Endothelial cell of umbilical vein (primary cell): ENCODE data around the gene COA7. TPM values are rescaled to one million over a fixed set of nuclear protein-coding genes. Genes with fewer than 3 reads are reported as not detected.

Source experiments
- BruUV-seq: library from RNA; stranded (reverse); fragments of 400-500 nt; replicated peaks from 2 replicates; lab custom pipeline; 2021; lab: Mats Ljungman, UMichigan
- CTCF ChIA-PET: fragments of 300-600, 350-600 bp; sonication (Branson Sonifier 250); formaldehyde crosslinking; loops from one replicate; lab custom pipeline; 2021; ENCODE audit warnings: antibody characterized with exemption, inconsistent platforms; lab: Charles Lee
- POLR2A ChIA-PET: fragments of 300-600, 350-600 bp; sonication (Branson Sonifier 250); formaldehyde crosslinking; loops from one replicate; lab custom pipeline; 2021; ENCODE audit warnings: antibody characterized with exemption, inconsistent platforms; lab: Charles Lee
- DNase-seq: peaks from one replicate; pipeline ENCODE4 v3.0.0-alpha.2; 2011; ENCODE audit warnings: low read depth, low spot score
- FAIRE-seq: peaks from 2 replicates; lab custom pipeline; 2011; peaks lifted over from hg19 to GRCh38; lab: Jason Lieb, UNC
- H2AFZ ChIP-seq: 2 replicates; pipeline ENCODE4 v1.6.0; 2012; ENCODE audit warnings: low read depth, low read length, control low read depth, inconsistent platforms
- H3K27ac ChIP-seq: 2 replicates; pipeline ENCODE4 v1.5.1; 2011; ENCODE audit warnings: low read depth, mild to moderate bottlenecking, control low read depth, low read length, moderate library complexity; ENCODE audit not compliant: insufficient read depth
- H3K27me3 ChIP-seq, 2 experiments: 2 replicates each; pipeline versions ENCODE4 v1.6.0 to v1.6.1; 2011; ENCODE audit warnings: low read length in 2 of 2, mixed read lengths in 1 of 2; ENCODE audit not compliant: control insufficient read depth in 2 of 2, insufficient read depth in 2 of 2
- H3K36me3 ChIP-seq, 2 experiments: 2 replicates in 1 of 2; 3 replicates in 1 of 2; pipeline ENCODE4 v1.5.1; 2011; ENCODE audit warnings: low read length in 2 of 2, mild to moderate bottlenecking in 1 of 2, moderate library complexity in 1 of 2; ENCODE audit not compliant: control insufficient read depth in 2 of 2, insufficient read depth in 2 of 2; ENCODE audit errors: extremely low read depth in 1 of 2
- H3K4me1 ChIP-seq: 3 replicates; pipeline ENCODE4 v1.5.1; 2011; ENCODE audit warnings: mild to moderate bottlenecking, low read length; ENCODE audit not compliant: control insufficient read depth, insufficient read depth; ENCODE audit errors: extremely low read depth
- H3K4me2 ChIP-seq: 2 replicates; pipeline ENCODE4 v1.6.1; 2011; ENCODE audit warnings: low read length, control low read depth, mixed read lengths; ENCODE audit not compliant: insufficient read depth
- H3K4me3 ChIP-seq, 3 experiments: fragments of 200-600 bp in 1 of 3; sonication (generic), shearing (Covaris generic) in 1 of 3; replicated peaks in 1 of 3; 2 replicates each; pipeline ENCODE4 v1.5.1; 2011 to 2016; ENCODE audit warnings: control low read depth in 3 of 3, low read length in 3 of 3, mild to moderate bottlenecking in 2 of 3, inconsistent platforms in 1 of 3, low read depth in 1 of 3, moderate library complexity in 1 of 3; ENCODE audit not compliant: insufficient read depth in 1 of 3
- H3K79me2 ChIP-seq: 2 replicates; pipeline ENCODE4 v1.6.0; 2012; ENCODE audit warnings: low read length, inconsistent platforms; ENCODE audit not compliant: control insufficient read depth, insufficient read depth
- H3K9ac ChIP-seq: replicated peaks from 2 replicates; pipeline ENCODE3; 2011; ENCODE audit warnings: low read length, control low read depth; ENCODE audit not compliant: insufficient read depth; ENCODE audit errors: extremely low read depth
- H3K9me1 ChIP-seq: replicated peaks from 3 replicates; pipeline ENCODE4 v1.6.0; 2011; ENCODE audit warnings: mild to moderate bottlenecking, low read length; ENCODE audit not compliant: control insufficient read depth, insufficient read depth; ENCODE audit errors: extremely low read depth
- H3K9me3 ChIP-seq: replicated peaks from 2 replicates; pipeline ENCODE4 v1.5.1; 2012; ENCODE audit warnings: low read length, inconsistent platforms; ENCODE audit not compliant: control insufficient read depth, insufficient read depth
- H4K20me1 ChIP-seq: replicated peaks from 2 replicates; pipeline ENCODE3; 2011; ENCODE audit warnings: mild to moderate bottlenecking, low read length; ENCODE audit not compliant: control insufficient read depth, insufficient read depth; ENCODE audit errors: extremely low read depth
- EZH2 ChIP-seq: IDR thresholded peaks from 2 replicates; pipeline ENCODE4 v1.6.1; 2012; ENCODE audit warnings: borderline replicate concordance, low read depth, mild to moderate bottlenecking, moderate library complexity, low read length, inconsistent platforms; ENCODE audit not compliant: severe bottlenecking
- FOS ChIP-seq: IDR thresholded peaks from 2 replicates; pipeline ENCODE4 v1.6.1; 2011; ENCODE audit warnings: mild to moderate bottlenecking, low read length, moderate library complexity, borderline replicate concordance; ENCODE audit not compliant: insufficient read depth
- GATA2 ChIP-seq: IDR thresholded peaks from 2 replicates; pipeline ENCODE4 v1.7.0; 2011; ENCODE audit warnings: low read depth, mild to moderate bottlenecking, moderate library complexity, mixed read lengths, low read length; ENCODE audit not compliant: insufficient read length, insufficient read depth
- JUN ChIP-seq: IDR thresholded peaks from 2 replicates; pipeline ENCODE4 v1.6.1; 2011; ENCODE audit warnings: borderline replicate concordance, low read depth; ENCODE audit not compliant: insufficient read length, insufficient read depth
- MYC ChIP-seq: IDR thresholded peaks from one replicate; pipeline ENCODE4 v1.6.1; 2011; ENCODE audit warnings: mild to moderate bottlenecking, low read depth, low read length
- POLR2A ChIP-seq: IDR thresholded peaks from 2 replicates; pipeline ENCODE4 v1.6.1; 2012; ENCODE audit warnings: low read depth, mild to moderate bottlenecking, control low read depth, low read length
- POLR2AphosphoS5 ChIP-seq: IDR thresholded peaks from 2 replicates; pipeline ENCODE4 v1.6.1; 2012; ENCODE audit warnings: low read depth, mild to moderate bottlenecking, control low read depth, low read length, moderate library complexity; ENCODE audit not compliant: insufficient read depth
- dilution Hi-C: fragments of 300-500 bp; cut with MboI; formaldehyde crosslinking; loops from one replicate; pipeline ENCODE4 v1.15.0; 2019; ENCODE audit warnings: low sequenced_read_pairs; ENCODE audit not compliant: extremely low pct_ligation_motif_present
- intact Hi-C: fragments of 100-400 bp; cut with micrococcal nuclease; formaldehyde crosslinking; loops from one replicate; pipeline ENCODE4 v1.10.0; 2022
- polyA plus RNA-seq, 4 experiments: library from polyadenylated mRNA; depleted of rRNA in 3 of 4; stranded (reverse) in 3 of 4; unstranded in 1 of 4; fragments of >200 nt; gene quantifications; 2 replicates each; pipeline versions ENCODE4 v1.2.1 to v1.2.3, GENCODE V29; 2011 to 2012; ENCODE audit warnings: missing spikeins in 1 of 4
- total RNA-seq: library from RNA; stranded (reverse); gene quantifications from 2 replicates; pipeline ENCODE4 v1.2.3, GENCODE V29; 2021
- TF ChIP-seq, protein P1 (sequence below), 2 donors: IDR thresholded peaks; 1 replicate in 1 of 2; 2 replicates in 1 of 2; pipeline ENCODE4 v1.5.1; 2011; ENCODE audit warnings: low read length in 2 of 2, mild to moderate bottlenecking in 2 of 2, moderate library complexity in 2 of 2, control low read depth in 1 of 2, inconsistent platforms in 1 of 2, low read depth in 1 of 2; ENCODE audit not compliant: insufficient read depth in 1 of 2; ENCODE audit errors: extremely low read depth in 1 of 2
- TF ChIP-seq, protein P2 (sequence below): IDR thresholded peaks from 2 replicates; pipeline ENCODE4 v1.6.1; 2011; ENCODE audit not compliant: insufficient read depth, insufficient read length

The COA7 gene
- total and polyA plus RNA-seq, 2 donors (not counting 3 experiments of a cell fraction or from before 2014, with no cell fraction given): 11.7 to 28.6 TPM

DNA sequence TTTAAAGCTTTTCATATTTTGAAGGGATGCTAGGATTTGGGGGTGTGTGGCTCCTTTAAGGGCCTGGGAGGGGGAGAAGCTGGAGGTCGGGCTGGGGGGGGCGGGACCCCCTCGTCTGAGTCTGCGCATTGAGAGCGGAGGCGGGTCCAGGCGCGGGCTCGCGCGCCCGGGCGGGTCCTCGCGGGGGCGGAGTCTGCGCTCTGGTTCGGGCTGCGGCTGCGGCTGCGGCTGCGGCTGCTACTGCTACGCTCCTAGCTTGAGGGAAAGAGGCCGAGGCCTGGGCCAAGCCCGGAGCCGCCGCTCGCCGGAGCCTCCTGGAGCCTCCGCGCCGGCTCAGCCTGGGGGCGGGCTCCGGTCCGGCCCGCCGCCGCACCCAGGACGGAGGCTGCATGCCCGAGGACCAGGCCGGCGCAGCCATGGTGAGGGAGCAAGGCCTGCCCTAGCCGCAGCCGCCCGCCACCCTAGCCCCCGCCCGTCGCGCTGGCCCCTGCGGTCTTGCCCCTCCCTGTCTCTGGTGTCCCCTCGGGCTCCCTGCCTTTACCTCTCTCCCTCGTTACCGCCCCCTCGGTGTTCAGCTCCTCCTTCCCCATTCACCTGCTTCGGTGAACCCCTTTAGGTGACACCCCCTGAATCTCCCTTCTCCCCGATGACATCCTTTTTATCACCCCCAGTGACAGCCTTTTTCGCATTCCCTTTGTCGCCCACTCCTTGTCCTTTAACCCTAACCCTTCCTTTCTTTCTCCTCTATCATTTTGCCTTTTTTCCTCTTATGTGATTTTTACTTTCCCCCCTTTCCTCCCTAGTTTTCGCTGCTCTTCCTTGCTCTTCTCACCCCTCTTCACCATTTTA is 28.3 kb upstream of the COA7 start, which contains the start of gene ZYG11B:
Gene ZYG11B (plus strand): TSS at position 189 of the 849 bp plus-strand sequence. CDS start 201 bp downstream, at position 390.
- Histone ChIP-seq H3K9ac (peak within 1 kb of the TSS; percentile 86), H3K79me2 (peaks cover 35% of the 10 kb centered on the region), H3K27ac (peak within 1 kb of the TSS; percentile 2), H3K27me3 (peaks cover 0 to 5% of the 10 kb centered on the region in 2 experiments), H4K20me1 (no peaks in the 10 kb centered on the region), H3K4me2 (peak within 1 kb of the TSS; percentile 97), H3K4me1 (peaks cover 3% of the 10 kb centered on the region), H3K9me1 (no peaks in the 10 kb centered on the region), H2AFZ (peak within 1 kb of the TSS; percentile 98), H3K36me3 (no peaks in the 10 kb centered on the region), H3K9me3 (no peaks in the 10 kb centered on the region), H3K4me3 (peak within 1 kb of the TSS; percentile 77 to 99 (median 87))
- TF ChIP-seq POLR2AphosphoS5 (peak; percentile 80), POLR2A (peak; percentile 89), GATA2 (no peak), FOS (peak; percentile 49), JUN (no peak)
- FAIRE-seq: peak; percentile 65
- intact Hi-C loops: loop anchor here (2.0 kb wide), 1 partner anchor 28 kb away; the partner anchor contains the start of gene COA7
- ChIA-PET CTCF (interaction anchor here (0.8 to 2.1 kb wide), 7 partner anchors 12 to 456 kb away, joined by 3 to 6 read pairs (median 3); no protein-coding TSS in a partner anchor), POLR2A (interaction anchor here (0.6 kb wide), 2 partner anchors 345 to 1543 kb away, joined by 3 read pairs; no protein-coding TSS in a partner anchor)
- no TSS peak for BruUV-seq
- DNase-seq: peak; percentile 85
- dilution Hi-C loops: no loop called here

DNA sequence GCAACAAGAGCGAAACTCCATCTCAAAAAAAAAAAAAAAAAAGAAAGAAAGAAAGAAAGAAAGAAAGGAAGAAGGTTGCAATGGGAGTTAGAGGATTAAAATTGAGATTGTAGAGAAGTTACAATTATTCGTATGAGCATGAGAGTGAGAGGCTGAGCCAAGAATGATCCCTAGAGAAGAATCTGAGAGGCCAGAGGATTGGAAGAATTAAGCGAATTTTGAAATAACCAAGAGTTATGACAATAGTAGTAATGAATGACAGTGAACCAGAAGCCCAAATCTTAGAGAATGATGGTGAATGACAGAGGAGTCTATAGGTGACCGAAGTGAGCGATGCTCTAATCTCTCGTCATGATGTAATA is 27.7 kb upstream of the COA7 start:
- Histone ChIP-seq H3K4me1 (peaks cover 3% of the 10 kb centered on the region), H3K36me3 (no peaks in the 10 kb centered on the region), H3K9ac (no peak overlapping the region), H3K4me2 (peak overlapping the region; percentile 97), H3K79me2 (peaks cover 35% of the 10 kb centered on the region), H3K9me1 (no peaks in the 10 kb centered on the region), H2AFZ (peak overlapping the region; percentile 98), H4K20me1 (no peaks in the 10 kb centered on the region), H3K27ac (no peak overlapping the region), H3K27me3 (peaks cover 0 to 5% of the 10 kb centered on the region in 2 experiments), H3K9me3 (no peaks in the 10 kb centered on the region), H3K4me3 (peak overlapping the region; percentile 7 to 67 (median 49))
- BruUV-seq: no TSS peak
- intact Hi-C loops (loop anchor here (2.0 kb wide), 1 partner anchor 27 kb away; the partner anchor contains the start of gene COA7), dilution Hi-C loops (no loop called here)
- TF ChIP-seq EZH2 (no peak), FOS (no peak), JUN (no peak), MYC (no peak), POLR2A (no peak), GATA2 (no peak), POLR2AphosphoS5 (no peak)
- TF ChIP-seq, protein P1, sequence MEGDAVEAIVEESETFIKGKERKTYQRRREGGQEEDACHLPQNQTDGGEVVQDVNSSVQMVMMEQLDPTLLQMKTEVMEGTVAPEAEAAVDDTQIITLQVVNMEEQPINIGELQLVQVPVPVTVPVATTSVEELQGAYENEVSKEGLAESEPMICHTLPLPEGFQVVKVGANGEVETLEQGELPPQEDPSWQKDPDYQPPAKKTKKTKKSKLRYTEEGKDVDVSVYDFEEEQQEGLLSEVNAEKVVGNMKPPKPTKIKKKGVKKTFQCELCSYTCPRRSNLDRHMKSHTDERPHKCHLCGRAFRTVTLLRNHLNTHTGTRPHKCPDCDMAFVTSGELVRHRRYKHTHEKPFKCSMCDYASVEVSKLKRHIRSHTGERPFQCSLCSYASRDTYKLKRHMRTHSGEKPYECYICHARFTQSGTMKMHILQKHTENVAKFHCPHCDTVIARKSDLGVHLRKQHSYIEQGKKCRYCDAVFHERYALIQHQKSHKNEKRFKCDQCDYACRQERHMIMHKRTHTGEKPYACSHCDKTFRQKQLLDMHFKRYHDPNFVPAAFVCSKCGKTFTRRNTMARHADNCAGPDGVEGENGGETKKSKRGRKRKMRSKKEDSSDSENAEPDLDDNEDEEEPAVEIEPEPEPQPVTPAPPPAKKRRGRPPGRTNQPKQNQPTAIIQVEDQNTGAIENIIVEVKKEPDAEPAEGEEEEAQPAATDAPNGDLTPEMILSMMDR (IDR thresholded peaks at IDR 0.05; ENCODE audit: extremely low read depth in 1 of 2, insufficient read depth in 1 of 2, low read depth in 1 of 2, low read length in 2 of 2): no peak
- TF ChIP-seq, protein P2, sequence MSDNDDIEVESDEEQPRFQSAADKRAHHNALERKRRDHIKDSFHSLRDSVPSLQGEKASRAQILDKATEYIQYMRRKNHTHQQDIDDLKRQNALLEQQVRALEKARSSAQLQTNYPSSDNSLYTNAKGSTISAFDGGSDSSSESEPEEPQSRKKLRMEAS: no peak
- ChIA-PET POLR2A (interaction anchor here (0.6 kb wide), 2 partner anchors 345 to 1543 kb away, joined by 3 read pairs; no protein-coding TSS in a partner anchor), CTCF (interaction anchor here (0.8 to 2.1 kb wide), 6 partner anchors 12 to 456 kb away, joined by 3 to 6 read pairs (median 4); no protein-coding TSS in a partner anchor)
- no peak for FAIRE-seq
- no peak for DNase-seq
